Stimulated activated naive CD8-positive, alpha-beta T cell treated with anti-CD3 and anti-CD28 coated beads, Interleukin-15, Interleukin-2, amounts not matched to agents 100 ng/mL and 50 ng/mL, for 24 hours (primary cell): ENCODE measurements around the gene SLC12A2.

Experiments
- H3K27ac Mint-ChIP-seq: one replicate; pipeline ENCODE4 v1.8.0; 2021; ENCODE audit warnings: mild to moderate bottlenecking, mixed read lengths
- H3K27me3 Mint-ChIP-seq: one replicate; pipeline ENCODE4 v1.8.0; 2021; ENCODE audit warnings: mixed read lengths
- H3K36me3 Mint-ChIP-seq: one replicate; pipeline ENCODE4 v1.8.0; 2021; ENCODE audit warnings: low read depth, mixed read lengths
- H3K4me1 Mint-ChIP-seq: one replicate; pipeline ENCODE4 v1.8.0; 2021; ENCODE audit warnings: low read depth, mixed read lengths
- H3K4me3 Mint-ChIP-seq: one replicate; pipeline ENCODE4 v1.8.0; 2021; ENCODE audit warnings: mild to moderate bottlenecking, mixed read lengths
- H3K9me3 Mint-ChIP-seq: one replicate; pipeline ENCODE4 v1.8.0; 2021; ENCODE audit warnings: mixed read lengths

The SLC12A2 gene

DNA sequence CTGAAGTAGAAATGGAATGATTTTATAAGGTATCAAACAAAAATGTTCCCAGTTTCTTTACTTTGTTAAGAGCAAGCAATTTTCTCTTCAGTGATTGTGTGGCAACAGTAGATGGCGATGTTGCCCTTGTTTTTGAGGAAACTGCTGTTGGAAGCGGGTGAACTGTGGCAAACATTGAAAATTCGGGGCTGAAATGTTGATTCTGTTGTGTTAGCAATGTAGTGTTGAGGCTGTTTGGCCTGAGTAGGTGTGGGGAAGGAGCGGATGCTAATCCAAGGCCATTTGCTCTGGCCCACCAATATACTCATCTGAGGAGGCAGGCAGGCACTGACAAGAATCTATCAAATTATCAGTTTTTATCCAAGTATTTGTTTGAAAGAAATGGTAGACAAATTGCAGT is 129.8 kb downstream of the SLC12A2 start:
- H3K27me3 Mint-ChIP-seq, result no peaks in the 10 kb centered on the region
- H3K4me3 Mint-ChIP-seq, result no peak overlapping the region
- H3K36me3 Mint-ChIP-seq, result no peaks in the 10 kb centered on the region
- no peak overlapping the region for H3K27ac Mint-ChIP-seq
- no peaks in the 10 kb centered on the region for H3K4me1 Mint-ChIP-seq
- H3K9me3 Mint-ChIP-seq, result no peaks in the 10 kb centered on the region

DNA sequence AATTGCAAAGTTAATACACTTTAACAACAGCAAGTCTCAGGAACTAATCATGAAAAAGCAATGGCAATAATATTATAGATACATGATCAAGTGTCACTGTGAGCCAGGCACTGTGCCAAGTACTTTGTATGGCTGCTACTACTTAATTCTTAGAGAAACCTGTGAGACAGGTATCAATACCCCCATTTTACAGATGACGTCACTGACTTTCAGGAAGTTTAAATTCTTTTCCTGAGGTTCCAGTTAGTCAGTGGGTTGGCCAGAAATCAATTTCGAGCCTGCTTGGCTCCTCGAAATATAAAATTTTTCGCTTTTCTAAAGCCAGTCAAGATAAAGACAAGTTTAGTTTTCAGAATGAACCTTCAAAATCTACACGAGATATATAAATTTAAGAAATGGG is 130.3 kb downstream of the SLC12A2 start:
- H3K4me1 Mint-ChIP-seq, result no peaks in the 10 kb centered on the region
- H3K4me3 Mint-ChIP-seq, result no peak overlapping the region
- H3K36me3 Mint-ChIP-seq, result no peaks in the 10 kb centered on the region
- no peaks in the 10 kb centered on the region for H3K9me3 Mint-ChIP-seq
- no peaks in the 10 kb centered on the region for H3K27me3 Mint-ChIP-seq
- H3K27ac Mint-ChIP-seq, result no peak overlapping the region

DNA sequence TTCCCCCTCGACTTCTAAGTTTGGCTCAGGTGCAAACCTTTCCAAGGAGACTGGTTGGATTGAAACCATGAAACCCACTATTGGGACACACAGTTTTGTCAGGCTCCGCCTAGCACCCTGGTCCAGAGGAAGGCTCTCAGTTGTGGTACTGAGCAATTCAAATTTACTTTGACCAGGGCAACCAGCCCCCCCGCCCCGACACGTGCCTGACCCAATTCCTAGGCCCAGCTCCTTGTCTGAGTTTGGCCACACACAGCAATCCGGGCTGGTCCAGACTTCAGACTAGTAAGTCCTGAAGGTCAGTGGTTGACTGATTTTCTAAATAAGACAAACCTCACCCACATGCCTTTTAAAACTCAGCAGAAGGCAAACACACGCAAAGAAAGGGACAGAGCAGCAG is 132.7 kb downstream of the SLC12A2 start:
- no peak overlapping the region for H3K4me3 Mint-ChIP-seq
- no peaks in the 10 kb centered on the region for H3K27me3 Mint-ChIP-seq
- no peaks in the 10 kb centered on the region for H3K9me3 Mint-ChIP-seq
- H3K4me1 Mint-ChIP-seq, result no peaks in the 10 kb centered on the region
- no peaks in the 10 kb centered on the region for H3K36me3 Mint-ChIP-seq
- H3K27ac Mint-ChIP-seq, result no peak overlapping the region

DNA sequence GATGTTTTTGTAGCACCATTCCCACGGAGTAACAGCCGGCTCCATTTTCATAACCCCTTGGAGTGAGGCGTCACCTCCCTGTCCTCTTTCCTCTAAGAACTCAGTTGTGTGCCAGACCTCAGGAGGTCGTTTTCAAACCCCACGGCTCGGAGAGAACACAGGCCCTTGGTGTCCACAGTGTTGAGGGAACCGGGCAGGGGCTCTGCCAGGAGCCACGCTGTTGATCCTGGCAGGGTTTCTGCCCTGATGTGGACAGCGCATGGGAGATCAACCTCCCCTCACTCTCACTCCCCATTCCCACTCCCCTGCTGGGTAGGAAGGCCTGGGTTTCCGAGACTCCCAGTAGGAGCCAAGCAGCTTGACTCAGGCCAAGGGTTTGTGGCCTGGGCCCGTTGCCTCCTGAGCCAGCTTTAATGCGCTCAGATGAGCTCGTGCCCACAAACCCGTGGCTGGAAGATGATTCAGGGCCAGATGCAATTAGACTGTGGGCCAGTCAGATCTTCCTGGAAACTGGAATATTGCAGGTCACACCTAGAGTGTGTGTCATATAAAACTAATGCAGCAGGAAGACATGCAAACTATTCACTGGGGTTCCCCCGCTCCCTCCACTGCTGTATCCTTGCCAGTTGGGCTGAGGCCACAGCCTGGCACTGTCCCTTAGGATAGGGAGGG is 133.4 kb downstream of the SLC12A2 start:
- no peak overlapping the region for H3K27ac Mint-ChIP-seq
- no peak overlapping the region for H3K4me3 Mint-ChIP-seq
- H3K36me3 Mint-ChIP-seq, result no peaks in the 10 kb centered on the region
- no peaks in the 10 kb centered on the region for H3K27me3 Mint-ChIP-seq
- no peaks in the 10 kb centered on the region for H3K4me1 Mint-ChIP-seq
- H3K9me3 Mint-ChIP-seq, result no peaks in the 10 kb centered on the region

- Mint-ChIP-seq H3K4me3 (no peak overlapping the region), H3K36me3 (no peaks in the 10 kb centered on the region), H3K27ac (no peak overlapping the region), H3K4me1 (no peaks in the 10 kb centered on the region), H3K9me3 (no peaks in the 10 kb centered on the region), H3K27me3 (peaks cover 12% of the 10 kb centered on the region)
Observed at GRCh38 chr5:128220841-128221240, 137.3 kb downstream of the SLC12A2 start.

DNA sequence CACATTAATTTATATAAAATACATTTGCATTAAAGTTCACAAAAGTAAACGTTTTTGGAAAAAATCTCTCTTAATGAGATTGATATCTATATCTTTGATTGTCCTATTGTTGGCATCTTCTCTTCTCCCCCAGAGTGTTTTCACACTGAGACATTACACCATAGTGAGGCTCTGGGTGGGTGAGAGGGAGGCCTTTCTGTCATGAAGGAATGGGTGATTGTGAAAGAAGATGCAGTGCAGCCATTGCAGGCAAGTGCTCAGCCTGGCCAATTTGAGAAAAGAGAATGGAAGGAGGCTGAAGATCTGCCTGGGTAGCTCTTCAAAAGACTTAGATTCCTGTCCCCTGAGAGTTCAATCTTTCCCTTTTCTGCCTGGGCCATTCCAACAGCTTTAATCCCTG is 140.8 kb downstream of the SLC12A2 start:
- Mint-ChIP-seq H3K4me1 (no peaks in the 10 kb centered on the region), H3K36me3 (no peaks in the 10 kb centered on the region), H3K9me3 (no peaks in the 10 kb centered on the region), H3K4me3 (no peak overlapping the region), H3K27me3 (peaks cover 12% of the 10 kb centered on the region), H3K27ac (no peak overlapping the region)

GRCh38 chr5:128225245-128226030 is 141.9 kb downstream of the SLC12A2 start:
- Mint-ChIP-seq H3K4me1 (no peaks in the 10 kb centered on the region), H3K27me3 (peaks cover 12% of the 10 kb centered on the region), H3K9me3 (no peaks in the 10 kb centered on the region), H3K4me3 (no peak overlapping the region), H3K36me3 (no peaks in the 10 kb centered on the region), H3K27ac (no peak overlapping the region)

DNA sequence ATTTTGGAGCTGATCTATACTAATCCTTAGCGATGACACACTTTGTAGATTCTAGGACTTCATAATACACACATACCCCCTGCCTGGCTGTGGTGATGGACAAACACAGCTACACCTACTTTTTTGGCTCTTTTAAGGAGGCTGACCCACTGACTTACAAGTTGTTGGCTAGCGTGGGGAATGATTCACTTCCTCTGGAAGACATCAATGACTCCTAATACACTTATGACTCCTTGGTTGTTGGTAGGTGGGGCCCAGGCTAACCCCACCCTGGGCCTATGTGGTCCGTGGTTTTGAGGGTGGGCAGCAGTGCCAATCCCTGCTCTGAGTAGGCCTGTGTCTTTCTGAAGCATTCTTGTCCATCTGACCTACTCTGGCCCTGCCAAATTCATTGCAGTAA is 144.4 kb downstream of the SLC12A2 start:
- Mint-ChIP-seq H3K36me3 (no peaks in the 10 kb centered on the region), H3K27ac (no peak overlapping the region), H3K4me1 (no peaks in the 10 kb centered on the region), H3K27me3 (peaks cover 4% of the 10 kb centered on the region), H3K9me3 (no peaks in the 10 kb centered on the region), H3K4me3 (no peak overlapping the region)

GRCh38 chr5:128228521-128228920 is 145.0 kb downstream of the SLC12A2 start:
- Mint-ChIP-seq H3K9me3 (no peaks in the 10 kb centered on the region), H3K36me3 (no peaks in the 10 kb centered on the region), H3K4me1 (no peaks in the 10 kb centered on the region), H3K4me3 (no peak overlapping the region), H3K27me3 (no peaks in the 10 kb centered on the region), H3K27ac (no peak overlapping the region)

- no peaks in the 10 kb centered on the region for H3K4me1 Mint-ChIP-seq
- H3K27me3 Mint-ChIP-seq, result peaks cover 29% of the 10 kb centered on the region
- H3K27ac Mint-ChIP-seq, result no peak overlapping the region
- H3K4me3 Mint-ChIP-seq, result no peak overlapping the region
- no peaks in the 10 kb centered on the region for H3K9me3 Mint-ChIP-seq
- no peaks in the 10 kb centered on the region for H3K36me3 Mint-ChIP-seq
Observed at GRCh38 chr5:128234928-128235641, 151.5 kb downstream of the SLC12A2 start.

GRCh38 chr5:128236334-128236733 is 152.8 kb downstream of the SLC12A2 start:
- Mint-ChIP-seq H3K27ac (no peak overlapping the region), H3K36me3 (no peaks in the 10 kb centered on the region), H3K4me1 (no peaks in the 10 kb centered on the region), H3K9me3 (no peaks in the 10 kb centered on the region), H3K4me3 (no peak overlapping the region), H3K27me3 (peaks cover 29% of the 10 kb centered on the region)

DNA sequence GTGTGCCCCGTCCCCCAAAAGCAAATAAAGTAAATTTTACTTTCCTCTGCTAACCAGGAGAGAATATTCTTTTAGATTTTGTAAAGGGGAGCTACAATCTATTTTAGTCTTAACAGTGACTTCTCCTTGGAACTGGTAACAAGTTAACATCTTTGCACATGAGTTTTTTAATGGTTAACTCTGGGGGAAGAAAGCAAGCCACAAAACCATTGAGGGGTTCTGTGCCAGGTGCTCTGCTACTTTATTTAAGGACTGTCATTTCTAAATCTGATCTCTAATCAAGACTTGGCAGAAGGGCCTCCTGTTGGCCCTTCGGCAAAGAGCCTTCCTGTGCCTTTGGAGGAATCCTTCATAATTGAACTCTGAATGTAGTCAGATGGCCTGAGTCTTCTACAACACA is 153.4 kb downstream of the SLC12A2 start:
- no peaks in the 10 kb centered on the region for H3K36me3 Mint-ChIP-seq
- H3K4me1 Mint-ChIP-seq, result no peaks in the 10 kb centered on the region
- H3K27me3 Mint-ChIP-seq, result peaks cover 29% of the 10 kb centered on the region
- no peaks in the 10 kb centered on the region for H3K9me3 Mint-ChIP-seq
- H3K27ac Mint-ChIP-seq, result no peak overlapping the region
- no peak overlapping the region for H3K4me3 Mint-ChIP-seq

DNA sequence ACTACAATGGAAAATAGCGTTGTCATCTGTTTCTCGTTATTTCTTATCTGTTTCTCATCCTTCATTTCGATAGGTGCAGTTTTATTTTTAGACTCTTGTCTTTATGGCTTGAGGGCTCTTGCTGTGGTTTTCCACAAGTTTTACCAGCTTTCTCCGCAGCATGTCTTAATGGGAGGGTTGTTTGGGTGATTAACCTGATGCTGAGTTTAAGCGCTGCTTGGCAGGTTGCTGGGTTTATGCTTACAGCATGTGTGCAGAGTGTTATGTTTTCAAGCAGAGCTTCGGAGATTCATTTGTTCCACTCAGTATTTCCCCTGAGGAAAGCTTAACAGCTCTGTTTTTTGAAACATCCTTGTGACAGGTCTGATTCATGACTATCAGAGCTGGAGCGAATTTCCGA is 154.0 kb downstream of the SLC12A2 start:
- no peak overlapping the region for H3K27ac Mint-ChIP-seq
- H3K36me3 Mint-ChIP-seq, result no peaks in the 10 kb centered on the region
- H3K4me1 Mint-ChIP-seq, result no peaks in the 10 kb centered on the region
- H3K4me3 Mint-ChIP-seq, result no peak overlapping the region
- peaks cover 29% of the 10 kb centered on the region for H3K27me3 Mint-ChIP-seq
- H3K9me3 Mint-ChIP-seq, result no peaks in the 10 kb centered on the region
